Measurements from ENCODE around the gene TULP3.

Gene TULP3

DNA sequence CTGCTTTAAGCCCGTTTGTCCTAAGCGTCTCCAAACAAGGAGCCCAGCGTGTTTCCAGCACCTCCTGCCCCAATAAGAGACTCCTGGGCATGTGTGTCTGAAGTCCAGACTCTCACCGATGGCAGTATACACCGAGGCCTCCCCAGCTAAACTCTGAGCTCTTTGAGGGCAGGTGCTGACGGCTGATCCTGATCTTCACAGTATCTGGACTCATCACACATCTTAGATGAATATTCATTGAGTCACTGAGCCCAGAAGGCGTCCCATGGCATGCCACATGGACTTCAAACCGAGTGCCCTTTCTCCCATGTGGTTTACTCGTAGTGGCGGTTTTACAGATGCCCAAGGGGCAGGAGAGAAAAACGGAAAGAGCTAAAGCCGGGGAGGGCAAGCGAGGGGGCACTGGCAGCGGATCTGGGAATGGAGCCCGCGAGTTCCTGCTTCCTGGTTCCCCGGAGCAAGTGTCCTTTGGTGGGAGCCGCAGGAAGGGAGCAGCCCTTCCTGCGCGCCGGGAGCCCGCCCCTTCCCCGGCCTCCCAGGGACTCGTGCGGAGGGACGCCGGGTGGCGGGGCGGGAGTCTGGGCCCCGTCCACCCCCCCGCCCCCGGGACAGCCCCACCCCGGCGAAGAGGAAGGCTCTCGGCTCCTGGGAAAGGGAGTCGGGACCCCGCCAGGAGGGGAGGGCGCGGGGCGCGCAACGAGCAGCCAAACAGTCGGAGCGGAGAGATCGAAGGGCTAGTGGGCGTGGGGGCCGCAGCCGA, 67.9 kb downstream of the TULP3 start:
- ATAC-seq: peak; percentile 77
- TF ChIP-seq ZNF8 (CRISPR knock-in tag; IDR thresholded peaks at IDR 0.05): no peak
- TF ChIP-seq ZNF70 (CRISPR knock-in tag; IDR thresholded peaks at IDR 0.05): no peak
- TF ChIP-seq BACH2 (CRISPR knock-in tag; IDR thresholded peaks at IDR 0.05; ENCODE audit: borderline replicate concordance): no peak
- no peak for TF ChIP-seq RARB (CRISPR knock-in tag; IDR thresholded peaks at IDR 0.05)
- TF ChIP-seq SNAI2 (CRISPR knock-in tag; IDR thresholded peaks at IDR 0.05): no peak
- no peak for TF ChIP-seq ARNTL (CRISPR knock-in tag; IDR thresholded peaks at IDR 0.05; ENCODE audit: borderline replicate concordance, low read depth)
- no peak for TF ChIP-seq ZFP30 (CRISPR knock-in tag; IDR thresholded peaks at IDR 0.05)
- TF ChIP-seq, protein P1, sequence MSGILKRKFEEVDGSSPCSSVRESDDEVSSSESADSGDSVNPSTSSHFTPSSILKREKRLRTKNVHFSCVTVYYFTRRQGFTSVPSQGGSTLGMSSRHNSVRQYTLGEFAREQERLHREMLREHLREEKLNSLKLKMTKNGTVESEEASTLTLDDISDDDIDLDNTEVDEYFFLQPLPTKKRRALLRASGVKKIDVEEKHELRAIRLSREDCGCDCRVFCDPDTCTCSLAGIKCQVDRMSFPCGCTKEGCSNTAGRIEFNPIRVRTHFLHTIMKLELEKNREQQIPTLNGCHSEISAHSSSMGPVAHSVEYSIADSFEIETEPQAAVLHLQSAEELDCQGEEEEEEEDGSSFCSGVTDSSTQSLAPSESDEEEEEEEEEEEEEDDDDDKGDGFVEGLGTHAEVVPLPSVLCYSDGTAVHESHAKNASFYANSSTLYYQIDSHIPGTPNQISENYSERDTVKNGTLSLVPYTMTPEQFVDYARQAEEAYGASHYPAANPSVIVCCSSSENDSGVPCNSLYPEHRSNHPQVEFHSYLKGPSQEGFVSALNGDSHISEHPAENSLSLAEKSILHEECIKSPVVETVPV (CRISPR knock-in tag; IDR thresholded peaks at IDR 0.05): no peak
- TF ChIP-seq, protein P2, sequence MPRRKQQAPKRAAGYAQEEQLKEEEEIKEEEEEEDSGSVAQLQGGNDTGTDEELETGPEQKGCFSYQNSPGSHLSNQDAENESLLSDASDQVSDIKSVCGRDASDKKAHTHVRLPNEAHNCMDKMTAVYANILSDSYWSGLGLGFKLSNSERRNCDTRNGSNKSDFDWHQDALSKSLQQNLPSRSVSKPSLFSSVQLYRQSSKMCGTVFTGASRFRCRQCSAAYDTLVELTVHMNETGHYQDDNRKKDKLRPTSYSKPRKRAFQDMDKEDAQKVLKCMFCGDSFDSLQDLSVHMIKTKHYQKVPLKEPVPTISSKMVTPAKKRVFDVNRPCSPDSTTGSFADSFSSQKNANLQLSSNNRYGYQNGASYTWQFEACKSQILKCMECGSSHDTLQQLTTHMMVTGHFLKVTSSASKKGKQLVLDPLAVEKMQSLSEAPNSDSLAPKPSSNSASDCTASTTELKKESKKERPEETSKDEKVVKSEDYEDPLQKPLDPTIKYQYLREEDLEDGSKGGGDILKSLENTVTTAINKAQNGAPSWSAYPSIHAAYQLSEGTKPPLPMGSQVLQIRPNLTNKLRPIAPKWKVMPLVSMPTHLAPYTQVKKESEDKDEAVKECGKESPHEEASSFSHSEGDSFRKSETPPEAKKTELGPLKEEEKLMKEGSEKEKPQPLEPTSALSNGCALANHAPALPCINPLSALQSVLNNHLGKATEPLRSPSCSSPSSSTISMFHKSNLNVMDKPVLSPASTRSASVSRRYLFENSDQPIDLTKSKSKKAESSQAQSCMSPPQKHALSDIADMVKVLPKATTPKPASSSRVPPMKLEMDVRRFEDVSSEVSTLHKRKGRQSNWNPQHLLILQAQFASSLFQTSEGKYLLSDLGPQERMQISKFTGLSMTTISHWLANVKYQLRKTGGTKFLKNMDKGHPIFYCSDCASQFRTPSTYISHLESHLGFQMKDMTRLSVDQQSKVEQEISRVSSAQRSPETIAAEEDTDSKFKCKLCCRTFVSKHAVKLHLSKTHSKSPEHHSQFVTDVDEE (CRISPR knock-in tag; IDR thresholded peaks at IDR 0.05): no peak
- no peak for TF ChIP-seq CSDC2 (CRISPR knock-in tag; IDR thresholded peaks at IDR 0.05)
- no peak for TF ChIP-seq ZFP3 (CRISPR knock-in tag; IDR thresholded peaks at IDR 0.05)
- TF ChIP-seq ESRRG (CRISPR knock-in tag; IDR thresholded peaks at IDR 0.05): no peak
- TF ChIP-seq TOX (CRISPR knock-in tag; IDR thresholded peaks at IDR 0.05; ENCODE audit: borderline replicate concordance): no peak

DNA sequence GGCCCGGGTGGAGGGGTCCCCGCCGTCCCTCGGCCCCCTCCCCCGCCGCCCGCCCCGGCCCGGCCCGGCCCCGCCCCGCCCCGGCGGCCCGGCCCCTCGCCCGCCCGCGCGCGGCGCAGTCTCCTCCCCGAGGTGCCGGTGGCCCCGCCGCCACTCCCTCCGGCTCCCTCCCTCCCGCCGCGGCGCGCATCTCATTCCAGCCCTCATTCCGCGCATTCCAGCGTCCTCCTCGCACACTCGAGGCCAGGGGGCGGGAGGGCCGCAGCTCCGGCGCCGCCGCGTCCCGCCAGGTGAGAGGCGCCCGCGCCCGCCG, 68.5 kb downstream of the TULP3 start, which contains the start of gene TEAD4:
TEAD4 (plus strand) TSS at position 206 of the 313 bp plus-strand sequence.
- peak; percentile 59 for ATAC-seq

DNA sequence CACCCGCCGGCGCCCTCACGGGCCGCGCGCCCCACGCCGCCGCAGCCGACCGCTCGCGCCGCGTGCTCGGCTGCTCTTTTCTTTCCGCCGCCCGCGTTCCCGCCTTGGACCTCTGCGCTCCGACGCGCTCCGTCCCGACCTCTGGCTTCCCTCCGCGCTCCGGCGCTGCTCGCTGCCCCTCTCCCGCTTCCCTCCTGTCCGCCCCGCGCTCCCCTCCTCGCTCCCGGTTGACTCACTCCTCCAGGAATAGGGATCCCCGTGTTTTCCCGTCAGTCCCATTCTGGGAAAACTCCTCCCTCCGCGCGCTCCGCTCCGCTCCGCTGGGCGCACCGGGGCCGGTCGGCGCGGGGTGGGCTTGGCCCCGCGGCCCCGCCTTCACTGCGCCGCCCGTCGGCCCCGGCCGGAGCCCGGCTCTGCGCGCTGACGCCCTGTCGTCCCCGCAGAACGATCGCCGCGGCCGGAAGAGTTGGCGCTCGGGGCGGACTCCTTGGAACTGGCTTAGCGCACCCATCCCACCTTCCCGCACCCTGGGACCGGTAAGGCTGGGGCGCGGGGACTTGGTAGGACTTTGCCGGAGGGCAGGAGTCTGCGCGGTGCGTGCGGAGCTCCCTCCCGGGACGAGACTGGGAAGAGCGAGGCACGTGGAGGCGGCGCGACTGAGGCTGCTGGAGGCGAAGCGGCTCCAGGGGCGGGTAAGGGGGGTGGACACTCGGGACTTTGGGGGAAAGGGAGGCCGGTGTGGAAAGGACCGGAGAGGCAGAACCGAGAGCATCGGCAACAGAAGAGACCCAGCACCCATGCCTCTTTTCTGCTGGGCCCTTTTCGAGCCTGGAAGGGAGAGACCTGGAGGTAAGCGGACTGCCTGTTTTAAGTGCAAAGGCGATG, 69.1 kb downstream of the TULP3 start:
- ATAC-seq: peak; percentile 66
- no peak for TF ChIP-seq ZNF70 (CRISPR knock-in tag; IDR thresholded peaks at IDR 0.05)
- peak; percentile 89 for TF ChIP-seq ZFP3 (CRISPR knock-in tag; IDR thresholded peaks at IDR 0.05)

More for the DNA sequence above, 68.5 kb downstream of the TULP3 start, which contains the start of gene TEAD4:
- TF ChIP-seq, protein P3, sequence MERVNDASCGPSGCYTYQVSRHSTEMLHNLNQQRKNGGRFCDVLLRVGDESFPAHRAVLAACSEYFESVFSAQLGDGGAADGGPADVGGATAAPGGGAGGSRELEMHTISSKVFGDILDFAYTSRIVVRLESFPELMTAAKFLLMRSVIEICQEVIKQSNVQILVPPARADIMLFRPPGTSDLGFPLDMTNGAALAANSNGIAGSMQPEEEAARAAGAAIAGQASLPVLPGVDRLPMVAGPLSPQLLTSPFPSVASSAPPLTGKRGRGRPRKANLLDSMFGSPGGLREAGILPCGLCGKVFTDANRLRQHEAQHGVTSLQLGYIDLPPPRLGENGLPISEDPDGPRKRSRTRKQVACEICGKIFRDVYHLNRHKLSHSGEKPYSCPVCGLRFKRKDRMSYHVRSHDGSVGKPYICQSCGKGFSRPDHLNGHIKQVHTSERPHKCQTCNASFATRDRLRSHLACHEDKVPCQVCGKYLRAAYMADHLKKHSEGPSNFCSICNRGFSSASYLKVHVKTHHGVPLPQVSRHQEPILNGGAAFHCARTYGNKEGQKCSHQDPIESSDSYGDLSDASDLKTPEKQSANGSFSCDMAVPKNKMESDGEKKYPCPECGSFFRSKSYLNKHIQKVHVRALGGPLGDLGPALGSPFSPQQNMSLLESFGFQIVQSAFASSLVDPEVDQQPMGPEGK (CRISPR knock-in tag; IDR thresholded peaks at IDR 0.05; ENCODE audit: borderline replicate concordance): no peak

DNA sequence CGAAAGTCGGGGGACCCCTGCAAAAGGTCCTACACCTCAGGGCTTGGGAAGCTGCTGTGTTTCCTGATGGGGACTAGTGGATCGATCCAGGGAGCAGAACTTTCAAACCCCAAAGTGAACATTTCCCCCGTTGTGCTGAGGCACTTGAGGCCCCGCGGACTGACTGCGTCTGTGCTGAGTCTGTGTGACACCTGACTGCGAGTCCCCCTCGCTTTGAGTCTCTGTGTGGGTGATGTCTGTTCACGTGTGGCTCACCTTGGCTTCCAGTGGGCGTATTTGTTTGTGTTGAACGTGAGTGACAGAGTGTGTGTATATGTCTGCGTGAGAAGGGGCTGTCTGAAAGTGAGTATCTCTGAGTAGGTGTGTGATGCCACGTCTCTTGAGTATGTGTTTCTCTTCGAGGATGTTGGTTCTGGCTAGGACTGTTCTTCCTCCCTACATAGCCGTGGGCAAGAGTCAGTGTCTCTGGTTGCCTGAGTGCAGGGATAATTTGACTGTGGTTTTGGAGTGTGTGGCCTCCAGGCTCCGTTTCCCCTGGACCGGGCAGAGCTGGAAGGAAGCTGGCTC, 69.8 kb downstream of the TULP3 start:
- ATAC-seq: peak; percentile 10
- TF ChIP-seq RARB (CRISPR knock-in tag; IDR thresholded peaks at IDR 0.05) (no peak), ZFP30 (CRISPR knock-in tag; IDR thresholded peaks at IDR 0.05) (no peak), SNAI2 (CRISPR knock-in tag; IDR thresholded peaks at IDR 0.05) (no peak), PPARA (CRISPR knock-in tag; IDR thresholded peaks at IDR 0.05; ENCODE audit: borderline replicate concordance) (no peak), ZNF8 (CRISPR knock-in tag; IDR thresholded peaks at IDR 0.05) (no peak), GLIS3 (CRISPR knock-in tag; IDR thresholded peaks at IDR 0.05) (no peak), ZNF565 (CRISPR knock-in tag; conservative IDR thresholded peaks at IDR 0.05; ENCODE audit: low read depth) (no peak), TCF4 (CRISPR knock-in tag; IDR thresholded peaks at IDR 0.05; ENCODE audit: borderline replicate concordance) (no peak), TOX (CRISPR knock-in tag; IDR thresholded peaks at IDR 0.05; ENCODE audit: borderline replicate concordance) (no peak), CSDC2 (CRISPR knock-in tag; IDR thresholded peaks at IDR 0.05) (no peak), ARNTL (CRISPR knock-in tag; IDR thresholded peaks at IDR 0.05; ENCODE audit: borderline replicate concordance, low read depth) (no peak), BACH2 (CRISPR knock-in tag; IDR thresholded peaks at IDR 0.05; ENCODE audit: borderline replicate concordance) (no peak)
- TF ChIP-seq, protein P1 (CRISPR knock-in tag; IDR thresholded peaks at IDR 0.05): no peak
- TF ChIP-seq, protein P3 (CRISPR knock-in tag; IDR thresholded peaks at IDR 0.05; ENCODE audit: borderline replicate concordance): no peak
- TF ChIP-seq, protein P2 (CRISPR knock-in tag; IDR thresholded peaks at IDR 0.05): no peak

Measured in SK-N-SH treated with all-trans-retinoic acid at 6 μM for 48 hours (cell line).